ENCODE measurements around the gene TMIGD3.

Gene TMIGD3

DNA sequence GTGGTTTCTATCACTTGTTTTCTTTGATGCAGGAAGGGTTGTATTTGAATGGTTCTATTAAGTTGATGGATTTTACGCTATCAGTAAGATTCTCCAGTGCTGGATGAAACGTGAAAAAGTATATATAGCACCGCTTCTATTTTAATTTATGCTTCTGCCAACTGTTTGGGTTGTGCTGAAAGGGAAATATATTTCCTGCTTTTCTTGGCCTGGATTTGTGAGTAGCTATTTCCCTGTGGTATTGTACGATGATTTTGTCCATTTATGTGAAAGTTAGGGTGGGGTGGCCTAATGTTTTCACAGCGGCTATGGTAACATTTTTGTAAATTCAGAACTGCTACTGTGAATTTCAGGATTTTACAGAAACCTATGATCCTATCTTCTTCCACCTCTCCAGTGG lies 29.3 kb downstream of the TMIGD3 start:
- Histone ChIP-seq H3K36me3 (ENCODE audit: control insufficient read depth in 2 of 2, insufficient read depth in 1 of 2, low read length in 2 of 2) (peaks cover 0 to 22% of the 10 kb centered on the region in 2 experiments; a peak in 1 of 3 replicates), H3K9me3 (ENCODE audit: control insufficient read depth, insufficient read depth, low read depth, low read length) (no peaks in the 10 kb centered on the region), H3K4me3 (ENCODE audit: low read depth, low read length) (no peak overlapping the region), H3K4me1 (ENCODE audit: control insufficient read depth, insufficient read depth, low read length) (no peaks in the 10 kb centered on the region), H3K27ac (ENCODE audit: extremely low read depth, low read depth, low read length) (no peak overlapping the region)
- ChIA-PET POLR2A (no interaction called here), CTCF (interaction anchor here (0.5 kb wide), 1 partner anchor 79 kb away, joined by 3 read pairs; no protein-coding TSS in a partner anchor)
- TF ChIP-seq ZNF274 (IDR thresholded peaks at IDR 0.05; ENCODE audit: low read length) (no peak), ZNF274 (tag by site-specific recombination; IDR thresholded peaks at IDR 0.05; ENCODE audit: borderline replicate concordance) (no peak), ZNF146 (tag by site-specific recombination; IDR thresholded peaks at IDR 0.05) (no peak), ZNF202 (tag by site-specific recombination; IDR thresholded peaks at IDR 0.05; ENCODE audit: borderline replicate concordance) (no peak), ZSCAN30 (tag by site-specific recombination; IDR thresholded peaks at IDR 0.05) (no peak), KLF1 (tag by site-specific recombination; IDR thresholded peaks at IDR 0.05) (no peak), SETDB1 (IDR thresholded peaks at IDR 0.05; ENCODE audit: insufficient read length, low read length) (no peak), ZNF16 (tag by site-specific recombination; IDR thresholded peaks at IDR 0.05; ENCODE audit: low read depth) (no peak), ZNF843 (tag by site-specific recombination; IDR thresholded peaks at IDR 0.05) (no peak), HOXD13 (CRISPR knock-in tag; IDR thresholded peaks at IDR 0.05; ENCODE audit: borderline replicate concordance) (no peak), ZNF354C (tag by site-specific recombination; IDR thresholded peaks at IDR 0.05; ENCODE audit: borderline replicate concordance, low read depth) (no peak)
- TF ChIP-seq, protein P1, sequence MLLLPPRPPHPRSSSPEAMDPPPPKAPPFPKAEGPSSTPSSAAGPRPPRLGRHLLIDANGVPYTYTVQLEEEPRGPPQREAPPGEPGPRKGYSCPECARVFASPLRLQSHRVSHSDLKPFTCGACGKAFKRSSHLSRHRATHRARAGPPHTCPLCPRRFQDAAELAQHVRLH (tag by site-specific recombination; IDR thresholded peaks at IDR 0.05): no peak
- TF ChIP-seq, protein P2, sequence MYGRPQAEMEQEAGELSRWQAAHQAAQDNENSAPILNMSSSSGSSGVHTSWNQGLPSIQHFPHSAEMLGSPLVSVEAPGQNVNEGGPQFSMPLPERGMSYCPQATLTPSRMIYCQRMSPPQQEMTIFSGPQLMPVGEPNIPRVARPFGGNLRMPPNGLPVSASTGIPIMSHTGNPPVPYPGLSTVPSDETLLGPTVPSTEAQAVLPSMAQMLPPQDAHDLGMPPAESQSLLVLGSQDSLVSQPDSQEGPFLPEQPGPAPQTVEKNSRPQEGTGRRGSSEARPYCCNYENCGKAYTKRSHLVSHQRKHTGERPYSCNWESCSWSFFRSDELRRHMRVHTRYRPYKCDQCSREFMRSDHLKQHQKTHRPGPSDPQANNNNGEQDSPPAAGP (tag by site-specific recombination; IDR thresholded peaks at IDR 0.05): no peak

DNA sequence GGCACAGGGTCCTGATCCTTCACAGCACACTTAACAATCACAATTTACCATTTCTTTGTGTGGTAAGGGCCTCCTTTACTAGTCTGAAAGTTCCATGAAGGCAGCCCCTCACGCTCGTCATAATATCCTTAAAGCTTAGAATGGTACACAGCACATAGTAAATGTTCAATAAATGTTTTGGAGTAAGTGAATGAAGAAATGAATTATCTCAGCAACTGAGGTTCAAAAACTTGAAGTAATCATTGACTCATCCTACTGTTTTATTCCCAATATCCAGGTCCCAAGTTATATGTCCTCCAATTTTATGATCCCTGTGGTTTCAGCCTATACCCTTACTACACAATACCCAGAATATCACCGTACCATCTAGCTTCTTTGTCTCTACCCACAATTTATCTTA lies 31.9 kb downstream of the TMIGD3 start:
- ChIA-PET POLR2A (no interaction called here), CTCF (interaction anchor here (1.1 kb wide), 1 partner anchor 8 kb away, joined by 4 read pairs; no protein-coding TSS in a partner anchor)
- Histone ChIP-seq H3K4me3 (ENCODE audit: low read depth, low read length) (no peak overlapping the region), H3K4me1 (ENCODE audit: control insufficient read depth, insufficient read depth, low read length) (no peaks in the 10 kb centered on the region), H3K27ac (ENCODE audit: extremely low read depth, low read depth, low read length) (no peak overlapping the region), H3K36me3 (ENCODE audit: control insufficient read depth in 2 of 2, insufficient read depth in 1 of 2, low read length in 2 of 2) (peaks cover 0 to 41% of the 10 kb centered on the region in 2 experiments; a peak in 1 of 3 replicates), H3K9me3 (ENCODE audit: control insufficient read depth, insufficient read depth, low read depth, low read length) (no peaks in the 10 kb centered on the region)
- TF ChIP-seq ZNF138 (tag by site-specific recombination; IDR thresholded peaks at IDR 0.05; ENCODE audit: borderline replicate concordance): no peak
- no peak for TF ChIP-seq ZIC2 (tag by site-specific recombination; IDR thresholded peaks at IDR 0.05)
- no peak for TF ChIP-seq ZNF248 (tag by site-specific recombination; IDR thresholded peaks at IDR 0.05)

DNA sequence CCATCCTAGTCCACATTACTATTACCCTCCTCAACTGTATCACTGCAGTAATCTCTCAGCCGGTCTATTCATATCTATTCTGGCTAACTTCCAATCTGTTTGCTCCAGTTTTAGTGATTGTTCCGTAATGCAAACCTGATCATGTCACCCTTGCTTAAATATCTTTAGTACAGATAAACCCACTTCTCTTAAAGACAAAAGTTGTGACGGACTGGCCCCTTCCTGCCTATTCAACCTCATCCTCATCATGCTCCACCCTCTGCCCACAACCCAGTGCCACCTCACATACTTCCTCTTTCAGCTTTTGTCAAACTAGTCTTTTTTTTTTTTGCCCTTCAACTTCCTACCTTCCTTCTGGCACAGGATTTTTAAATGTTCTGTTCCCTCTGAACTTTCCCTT lies 32.4 kb downstream of the TMIGD3 start:
- Histone ChIP-seq H3K4me1 (ENCODE audit: control insufficient read depth, insufficient read depth, low read length) (no peaks in the 10 kb centered on the region), H3K9me3 (ENCODE audit: control insufficient read depth, insufficient read depth, low read depth, low read length) (no peaks in the 10 kb centered on the region), H3K36me3 (ENCODE audit: control insufficient read depth in 2 of 2, insufficient read depth in 1 of 2, low read length in 2 of 2) (peaks cover 0 to 41% of the 10 kb centered on the region in 2 experiments; a peak in 1 of 3 replicates), H3K4me3 (ENCODE audit: low read depth, low read length) (no peak overlapping the region), H3K27ac (ENCODE audit: extremely low read depth, low read depth, low read length) (no peak overlapping the region)
- TF ChIP-seq ZNF664 (tag by site-specific recombination; IDR thresholded peaks at IDR 0.05): no peak
- TF ChIP-seq ZNF341 (tag by site-specific recombination; IDR thresholded peaks at IDR 0.05; ENCODE audit: low read depth): no peak
- TF ChIP-seq, protein P3, sequence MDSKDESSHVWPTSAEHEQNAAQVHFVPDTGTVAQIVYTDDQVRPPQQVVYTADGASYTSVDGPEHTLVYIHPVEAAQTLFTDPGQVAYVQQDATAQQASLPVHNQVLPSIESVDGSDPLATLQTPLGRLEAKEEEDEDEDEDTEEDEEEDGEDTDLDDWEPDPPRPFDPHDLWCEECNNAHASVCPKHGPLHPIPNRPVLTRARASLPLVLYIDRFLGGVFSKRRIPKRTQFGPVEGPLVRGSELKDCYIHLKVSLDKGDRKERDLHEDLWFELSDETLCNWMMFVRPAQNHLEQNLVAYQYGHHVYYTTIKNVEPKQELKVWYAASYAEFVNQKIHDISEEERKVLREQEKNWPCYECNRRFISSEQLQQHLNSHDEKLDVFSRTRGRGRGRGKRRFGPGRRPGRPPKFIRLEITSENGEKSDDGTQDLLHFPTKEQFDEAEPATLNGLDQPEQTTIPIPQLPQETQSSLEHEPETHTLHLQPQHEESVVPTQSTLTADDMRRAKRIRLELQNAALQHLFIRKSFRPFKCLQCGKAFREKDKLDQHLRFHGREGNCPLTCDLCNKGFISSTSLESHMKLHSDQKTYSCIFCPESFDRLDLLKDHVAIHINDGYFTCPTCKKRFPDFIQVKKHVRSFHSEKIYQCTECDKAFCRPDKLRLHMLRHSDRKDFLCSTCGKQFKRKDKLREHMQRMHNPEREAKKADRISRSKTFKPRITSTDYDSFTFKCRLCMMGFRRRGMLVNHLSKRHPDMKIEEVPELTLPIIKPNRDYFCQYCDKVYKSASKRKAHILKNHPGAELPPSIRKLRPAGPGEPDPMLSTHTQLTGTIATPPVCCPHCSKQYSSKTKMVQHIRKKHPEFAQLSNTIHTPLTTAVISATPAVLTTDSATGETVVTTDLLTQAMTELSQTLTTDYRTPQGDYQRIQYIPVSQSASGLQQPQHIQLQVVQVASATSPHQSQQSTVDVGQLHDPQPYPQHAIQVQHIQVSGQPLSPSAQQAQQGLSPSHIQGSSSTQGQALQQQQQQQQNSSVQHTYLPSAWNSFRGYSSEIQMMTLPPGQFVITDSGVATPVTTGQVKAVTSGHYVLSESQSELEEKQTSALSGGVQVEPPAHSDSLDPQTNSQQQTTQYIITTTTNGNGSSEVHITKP (tag by site-specific recombination; IDR thresholded peaks at IDR 0.05): no peak
- TF ChIP-seq ZNF211 (tag by site-specific recombination; IDR thresholded peaks at IDR 0.05; ENCODE audit: low read depth): no peak
- no peak for TF ChIP-seq ZBTB20 (tag by site-specific recombination; IDR thresholded peaks at IDR 0.05)
- TF ChIP-seq ZNF433 (tag by site-specific recombination; IDR thresholded peaks at IDR 0.05; ENCODE audit: low read depth): no peak
- TF ChIP-seq ZFHX2 (tag by site-specific recombination; conservative IDR thresholded peaks at IDR 0.05): no peak
- no peak for TF ChIP-seq GLI4 (tag by site-specific recombination; IDR thresholded peaks at IDR 0.05)
- CTCF ChIA-PET: no interaction called here
- POLR2A ChIA-PET: no interaction called here

All from HEK293 (cell line).